Smooth muscle cell (in vitro differentiated cells): ENCODE measurements around the gene DDAH1. TPM values are rescaled to one million over a fixed set of nuclear protein-coding genes. Genes with fewer than 3 reads are reported as not detected.

Experiments
- DNase-seq: peaks from one replicate; lab custom pipeline; 2025; ENCODE audit not compliant: unreplicated experiment; lab: John Stamatoyannopoulos, UW
- H2AFZ ChIP-seq: fragments of 200-600 bp; sonication (generic); 2 replicates; pipeline ENCODE4 v1.6.0; 2016; ENCODE audit warnings: antibody characterized with exemption, low read depth, mild to moderate bottlenecking
- H3F3A ChIP-seq: fragments of 200-600 bp; sonication (generic); 2 replicates; pipeline ENCODE4 v1.6.0; 2017; ENCODE audit warnings: antibody characterized with exemption, low read depth
- H3K27ac ChIP-seq: fragments of 200-600 bp; sonication (generic); 2 replicates; pipeline ENCODE4 v1.5.1; 2016; ENCODE audit warnings: low read depth, mild to moderate bottlenecking
- H3K27me3 ChIP-seq: fragments of 200-600 bp; sonication (generic); 2 replicates; pipeline ENCODE4 v1.6.1; 2016; ENCODE audit warnings: low read depth, mild to moderate bottlenecking
- H3K36me3 ChIP-seq: fragments of 200-600 bp; sonication (generic); 2 replicates; pipeline ENCODE4 v1.5.1; 2016; ENCODE audit warnings: low read depth
- H3K4me1 ChIP-seq: fragments of 200-600 bp; sonication (generic); 2 replicates; pipeline ENCODE4 v1.5.1; 2016; ENCODE audit warnings: low read depth
- H3K4me2 ChIP-seq: fragments of 200-600 bp; sonication (generic); 2 replicates; pipeline ENCODE4 v1.6.0; 2016; ENCODE audit warnings: mild to moderate bottlenecking
- H3K4me3 ChIP-seq: fragments of 200-600 bp; sonication (generic); 2 replicates; pipeline ENCODE4 v1.5.1; 2016; ENCODE audit warnings: mild to moderate bottlenecking
- H3K79me2 ChIP-seq: fragments of 200-600 bp; sonication (generic); 2 replicates; pipeline ENCODE4 v1.6.0; 2016; ENCODE audit warnings: low read depth, mild to moderate bottlenecking
- H3K9ac ChIP-seq: fragments of 200-600 bp; sonication (generic); 2 replicates; pipeline ENCODE4 v1.6.0; 2016; ENCODE audit warnings: low read depth
- H3K9me3 ChIP-seq: fragments of 200-600 bp; sonication (generic); replicated peaks from 2 replicates; pipeline ENCODE4 v1.5.1; 2016; ENCODE audit warnings: low read depth
- H4K20me1 ChIP-seq: fragments of 200-600 bp; sonication (generic); 2 replicates; pipeline ENCODE4 v1.6.0; 2016; ENCODE audit warnings: low read depth
- WGBS: methylation state at CpG from one replicate; pipeline ENCODE4 v1.1.7; 2016; ENCODE audit warnings: low lambda C conversion rate; 5-methylcytosine and 5-hydroxymethylcytosine counted together
- polyA plus RNA-seq: library from polyadenylated mRNA; unstranded; fragments of >200 nt; fragmentation: Nextera tagmentation; extraction: Ambion mirVana; gene quantifications from 2 replicates; pipeline ENCODE4 v1.2.1, GENCODE V29; 2016
- total RNA-seq: library from RNA; depleted of rRNA; stranded (reverse); fragments of >200 nt; gene quantifications from 2 replicates; pipeline ENCODE4 v1.2.3, GENCODE V29; 2014
- TF ChIP-seq, protein P1 (sequence below): fragments of 200-600 bp; sonication (generic); IDR thresholded peaks from 2 replicates; pipeline ENCODE4 v1.5.1; 2017; ENCODE audit warnings: borderline replicate concordance, mild to moderate bottlenecking, antibody characterized with exemption; ENCODE audit not compliant: insufficient read depth, poor library complexity, severe bottlenecking

The DDAH1 gene
- total and polyA plus RNA-seq, 2 experiments from 2014 or later: 13.8 to 30.8 TPM

DNA sequence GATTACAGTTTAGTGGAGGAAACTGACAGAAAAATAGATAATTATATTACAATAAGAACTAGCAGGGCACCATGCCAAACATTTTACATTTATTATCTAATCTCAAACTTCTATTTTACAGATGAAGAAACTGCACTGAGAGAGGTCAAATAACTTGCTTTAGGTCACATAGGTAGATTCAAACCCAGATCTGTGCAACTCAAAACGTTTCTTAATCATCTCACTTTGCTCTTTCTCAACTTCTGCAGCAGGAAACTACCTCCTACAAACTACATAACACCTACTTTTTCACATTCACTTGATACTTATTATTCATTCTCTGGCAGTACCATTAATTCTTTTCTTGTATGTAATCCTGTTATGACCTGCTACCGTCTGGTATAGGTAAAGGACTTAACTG is 138.6 kb downstream of the DDAH1 start:
- Histone ChIP-seq H2AFZ (no peak overlapping the region), H3K4me2 (no peak overlapping the region), H3K4me1 (peaks cover 16% of the 10 kb centered on the region), H3K9ac (no peak overlapping the region), H3K36me3 (no peaks in the 10 kb centered on the region), H3K9me3 (no peaks in the 10 kb centered on the region), H3K27ac (no peak overlapping the region), H4K20me1 (no peaks in the 10 kb centered on the region), H3K27me3 (no peaks in the 10 kb centered on the region), H3K4me3 (no peak overlapping the region), H3K79me2 (no peaks in the 10 kb centered on the region), H3F3A (peaks cover 16% of the 10 kb centered on the region)
- WGBS: 82% methylated on average over 2 of the region's 2 CpGs
- TF ChIP-seq, protein P1, sequence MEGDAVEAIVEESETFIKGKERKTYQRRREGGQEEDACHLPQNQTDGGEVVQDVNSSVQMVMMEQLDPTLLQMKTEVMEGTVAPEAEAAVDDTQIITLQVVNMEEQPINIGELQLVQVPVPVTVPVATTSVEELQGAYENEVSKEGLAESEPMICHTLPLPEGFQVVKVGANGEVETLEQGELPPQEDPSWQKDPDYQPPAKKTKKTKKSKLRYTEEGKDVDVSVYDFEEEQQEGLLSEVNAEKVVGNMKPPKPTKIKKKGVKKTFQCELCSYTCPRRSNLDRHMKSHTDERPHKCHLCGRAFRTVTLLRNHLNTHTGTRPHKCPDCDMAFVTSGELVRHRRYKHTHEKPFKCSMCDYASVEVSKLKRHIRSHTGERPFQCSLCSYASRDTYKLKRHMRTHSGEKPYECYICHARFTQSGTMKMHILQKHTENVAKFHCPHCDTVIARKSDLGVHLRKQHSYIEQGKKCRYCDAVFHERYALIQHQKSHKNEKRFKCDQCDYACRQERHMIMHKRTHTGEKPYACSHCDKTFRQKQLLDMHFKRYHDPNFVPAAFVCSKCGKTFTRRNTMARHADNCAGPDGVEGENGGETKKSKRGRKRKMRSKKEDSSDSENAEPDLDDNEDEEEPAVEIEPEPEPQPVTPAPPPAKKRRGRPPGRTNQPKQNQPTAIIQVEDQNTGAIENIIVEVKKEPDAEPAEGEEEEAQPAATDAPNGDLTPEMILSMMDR: no peak
- no peak for DNase-seq

DNA sequence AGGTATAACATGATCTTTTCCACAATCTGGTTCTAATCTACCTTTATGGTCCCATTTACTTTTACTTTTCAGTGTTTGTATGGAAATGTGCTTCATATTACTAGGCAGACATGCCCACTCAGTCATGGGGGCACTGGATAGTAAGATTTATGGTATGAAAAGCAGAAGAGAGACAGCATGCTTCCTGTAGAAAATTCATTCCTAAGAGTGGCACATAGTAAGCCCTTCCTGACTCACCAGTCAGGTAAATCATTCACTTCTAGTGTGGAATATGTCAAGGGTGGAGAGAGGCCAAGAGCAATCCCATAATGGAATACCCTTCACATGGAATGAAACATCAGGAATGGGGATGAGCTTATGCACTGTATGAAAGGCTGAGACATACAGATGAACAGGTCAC is 139.0 kb downstream of the DDAH1 start:
- no peaks in the 10 kb centered on the region for H3K79me2 ChIP-seq
- no peak overlapping the region for H3K27ac ChIP-seq
- H3K4me3 ChIP-seq: no peak overlapping the region
- no peak overlapping the region for H3K9ac ChIP-seq
- DNase-seq: no peak
- H4K20me1 ChIP-seq: no peaks in the 10 kb centered on the region
- H3K36me3 ChIP-seq: no peaks in the 10 kb centered on the region
- H3K4me1 ChIP-seq: peaks cover 16% of the 10 kb centered on the region
- H3K4me2 ChIP-seq: no peak overlapping the region
- no peak overlapping the region for H2AFZ ChIP-seq
- H3K9me3 ChIP-seq: no peaks in the 10 kb centered on the region
- TF ChIP-seq, protein P1: no peak
- peaks cover 16% of the 10 kb centered on the region for H3F3A ChIP-seq
- H3K27me3 ChIP-seq: no peaks in the 10 kb centered on the region

DNA sequence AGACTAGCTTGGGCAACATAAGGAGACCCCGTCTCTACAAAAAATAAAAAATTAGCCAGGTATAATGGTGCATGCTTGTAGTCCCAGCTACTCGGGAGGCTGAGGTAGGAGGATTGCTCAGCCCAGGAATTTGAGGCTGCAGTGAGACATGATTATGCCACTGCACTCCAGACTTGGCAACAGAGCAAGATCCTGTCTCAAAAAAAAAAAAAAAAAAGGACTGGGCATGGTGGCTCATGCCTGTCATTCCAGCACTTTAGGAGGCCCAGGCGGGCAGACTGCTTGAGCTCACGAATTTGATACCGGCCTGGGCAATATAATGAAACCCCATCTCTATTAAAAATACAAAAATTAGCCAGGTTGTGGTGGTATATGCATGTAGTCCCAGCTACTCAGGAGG is 141.2 kb downstream of the DDAH1 start:
- no peaks in the 10 kb centered on the region for H3K9me3 ChIP-seq
- 95% methylated on average over 5 of the region's 5 CpGs for WGBS
- no peak overlapping the region for H3K4me2 ChIP-seq
- H3K36me3 ChIP-seq: no peaks in the 10 kb centered on the region
- H3K9ac ChIP-seq: no peak overlapping the region
- no peaks in the 10 kb centered on the region for H3K79me2 ChIP-seq
- no peaks in the 10 kb centered on the region for H3K27me3 ChIP-seq
- H3K4me1 ChIP-seq: no peaks in the 10 kb centered on the region
- no peak overlapping the region for H2AFZ ChIP-seq
- no peaks in the 10 kb centered on the region for H4K20me1 ChIP-seq
- TF ChIP-seq, protein P1: no peak
- DNase-seq: no peak
- H3F3A ChIP-seq: no peaks in the 10 kb centered on the region
- H3K27ac ChIP-seq: no peak overlapping the region
- no peak overlapping the region for H3K4me3 ChIP-seq

DNA sequence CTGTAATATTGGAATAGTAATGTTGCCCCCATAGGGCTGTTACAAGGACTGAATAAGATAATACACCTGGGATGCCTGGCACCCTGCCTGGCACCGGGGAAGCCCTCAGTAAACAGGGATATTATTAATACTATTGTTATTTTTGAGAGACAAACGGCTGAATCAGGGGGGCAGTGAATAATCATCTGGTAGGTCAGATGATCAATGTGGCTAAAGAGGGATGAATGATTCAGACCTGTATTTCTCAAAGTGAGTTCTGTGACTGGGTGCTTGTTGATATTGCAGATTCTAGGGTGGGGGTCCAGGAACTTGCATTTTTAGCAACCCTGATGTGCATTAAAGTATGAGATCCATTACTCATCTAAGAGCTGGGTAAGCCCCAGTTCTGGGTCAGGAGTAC is 142.3 kb downstream of the DDAH1 start:
- Histone ChIP-seq H3K4me2 (no peak overlapping the region), H4K20me1 (no peaks in the 10 kb centered on the region), H3K79me2 (no peaks in the 10 kb centered on the region), H2AFZ (no peak overlapping the region), H3K4me1 (no peaks in the 10 kb centered on the region), H3F3A (no peaks in the 10 kb centered on the region), H3K4me3 (no peak overlapping the region), H3K9ac (no peak overlapping the region), H3K9me3 (no peaks in the 10 kb centered on the region), H3K36me3 (no peaks in the 10 kb centered on the region), H3K27me3 (no peaks in the 10 kb centered on the region), H3K27ac (no peak overlapping the region)
- DNase-seq: no peak
- TF ChIP-seq, protein P1: no peak
- WGBS: 87% methylated on average over 2 of the region's 2 CpGs
